GM12874 (cell line): ENCODE data around the gene CDC42EP5.

Source experiments
- TF ChIP-seq, protein P1 (sequence below): IDR thresholded peaks from 2 replicates; pipeline ENCODE4 v1.5.1; 2011; ENCODE audit warnings: low read depth, mild to moderate bottlenecking, control low read depth, low read length, moderate library complexity; ENCODE audit not compliant: insufficient read depth

The CDC42EP5 gene

DNA sequence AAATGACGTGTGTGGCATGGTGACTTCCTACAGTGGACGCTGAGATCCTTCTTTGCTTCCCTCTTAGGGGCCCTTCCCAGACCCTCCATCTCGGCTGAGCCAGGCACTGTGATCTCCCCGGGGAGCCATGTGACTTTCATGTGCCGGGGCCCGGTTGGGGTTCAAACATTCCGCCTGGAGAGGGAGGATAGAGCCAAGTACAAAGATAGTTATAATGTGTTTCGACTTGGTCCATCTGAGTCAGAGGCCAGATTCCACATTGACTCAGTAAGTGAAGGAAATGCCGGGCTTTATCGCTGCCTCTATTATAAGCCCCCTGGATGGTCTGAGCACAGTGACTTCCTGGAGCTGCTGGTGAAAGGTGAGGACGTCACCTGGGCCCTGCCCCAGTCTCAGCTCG, 34.7 kb upstream of the CDC42EP5 start:
- TF ChIP-seq, protein P1, sequence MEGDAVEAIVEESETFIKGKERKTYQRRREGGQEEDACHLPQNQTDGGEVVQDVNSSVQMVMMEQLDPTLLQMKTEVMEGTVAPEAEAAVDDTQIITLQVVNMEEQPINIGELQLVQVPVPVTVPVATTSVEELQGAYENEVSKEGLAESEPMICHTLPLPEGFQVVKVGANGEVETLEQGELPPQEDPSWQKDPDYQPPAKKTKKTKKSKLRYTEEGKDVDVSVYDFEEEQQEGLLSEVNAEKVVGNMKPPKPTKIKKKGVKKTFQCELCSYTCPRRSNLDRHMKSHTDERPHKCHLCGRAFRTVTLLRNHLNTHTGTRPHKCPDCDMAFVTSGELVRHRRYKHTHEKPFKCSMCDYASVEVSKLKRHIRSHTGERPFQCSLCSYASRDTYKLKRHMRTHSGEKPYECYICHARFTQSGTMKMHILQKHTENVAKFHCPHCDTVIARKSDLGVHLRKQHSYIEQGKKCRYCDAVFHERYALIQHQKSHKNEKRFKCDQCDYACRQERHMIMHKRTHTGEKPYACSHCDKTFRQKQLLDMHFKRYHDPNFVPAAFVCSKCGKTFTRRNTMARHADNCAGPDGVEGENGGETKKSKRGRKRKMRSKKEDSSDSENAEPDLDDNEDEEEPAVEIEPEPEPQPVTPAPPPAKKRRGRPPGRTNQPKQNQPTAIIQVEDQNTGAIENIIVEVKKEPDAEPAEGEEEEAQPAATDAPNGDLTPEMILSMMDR, result no peak

DNA sequence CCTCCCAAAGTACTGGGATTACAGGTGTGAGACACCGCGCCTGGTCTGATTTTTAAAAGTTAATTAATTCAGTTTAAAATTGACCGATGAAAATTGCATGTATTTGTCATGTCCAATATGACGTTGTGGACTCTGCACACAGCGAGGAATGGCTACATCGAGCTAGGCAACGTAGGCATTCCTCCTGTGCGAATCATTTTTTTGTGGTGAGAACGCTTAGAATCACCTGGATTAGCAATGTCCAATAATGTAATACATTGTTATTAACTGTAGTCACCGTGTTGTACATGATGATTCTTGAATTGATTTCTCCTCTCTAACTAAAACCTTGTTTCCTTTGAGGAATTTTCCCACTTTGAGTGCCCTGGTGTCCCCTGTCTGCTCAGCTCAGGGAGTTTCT, 33.0 kb upstream of the CDC42EP5 start:
- TF ChIP-seq, protein P1, result no peak

DNA sequence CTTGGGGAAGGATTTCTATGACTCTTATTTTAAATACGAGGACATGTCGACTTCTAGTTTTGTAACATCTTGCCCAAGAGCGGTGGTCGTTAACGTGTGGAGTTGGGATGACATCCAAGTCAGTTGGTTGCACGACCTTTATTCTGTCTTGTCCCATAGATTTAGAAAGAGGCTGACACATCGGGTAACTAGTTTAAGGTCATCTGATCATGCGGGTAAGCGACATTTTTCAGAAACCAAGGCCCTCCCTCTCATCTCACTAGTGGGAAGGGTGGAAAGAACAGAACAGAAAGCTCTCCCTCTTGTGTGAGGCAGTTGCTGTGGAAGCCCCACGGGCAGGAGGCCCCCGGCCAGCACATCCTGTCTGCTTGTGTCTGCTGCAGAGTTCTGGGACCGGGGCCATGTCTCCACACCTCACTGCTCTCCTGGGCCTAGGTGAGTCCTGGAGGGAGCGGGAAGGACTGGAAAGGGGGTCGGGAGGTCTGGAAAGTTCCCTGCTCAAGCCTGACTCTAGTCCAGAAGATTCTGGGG, 29.5 kb upstream of the CDC42EP5 start, which contains the start of gene LAIR2:
LAIR2 (plus strand) TSS at position 314 of the 531 bp plus-strand sequence; CDS start at position 402, 88 bp downstream.
- TF ChIP-seq, protein P1, result no peak

GRCh38 chr19:54493967-54494585, 21.0 kb upstream of the CDC42EP5 start:
- TF ChIP-seq, protein P1, result no peak

GRCh38 chr19:54492568-54492967, 19.5 kb upstream of the CDC42EP5 start:
- TF ChIP-seq, protein P1, result no peak

- TF ChIP-seq, protein P1, result no peak
These were observed 16.7 kb upstream of the CDC42EP5 start for GRCh38 chr19:54489766-54490165.

- TF ChIP-seq, protein P1, result no peak
These were observed 16.2 kb upstream of the CDC42EP5 start for GRCh38 chr19:54489341-54489740.
